UCSD-AML1 (cell line): Measurements from ENCODE around the gene KCNQ1OT1.
"Not testable (repeated sequence)": the region's sequence is repeated elsewhere in the genome, so short reads cannot be mapped to it uniquely, and the experiment has no call there.

ENCODE experiments used
- DNase-seq: peaks from one replicate; lab custom pipeline; 2025; ENCODE audit not compliant: unreplicated experiment; lab: John Stamatoyannopoulos, UW

KCNQ1OT1 gene

DNA sequence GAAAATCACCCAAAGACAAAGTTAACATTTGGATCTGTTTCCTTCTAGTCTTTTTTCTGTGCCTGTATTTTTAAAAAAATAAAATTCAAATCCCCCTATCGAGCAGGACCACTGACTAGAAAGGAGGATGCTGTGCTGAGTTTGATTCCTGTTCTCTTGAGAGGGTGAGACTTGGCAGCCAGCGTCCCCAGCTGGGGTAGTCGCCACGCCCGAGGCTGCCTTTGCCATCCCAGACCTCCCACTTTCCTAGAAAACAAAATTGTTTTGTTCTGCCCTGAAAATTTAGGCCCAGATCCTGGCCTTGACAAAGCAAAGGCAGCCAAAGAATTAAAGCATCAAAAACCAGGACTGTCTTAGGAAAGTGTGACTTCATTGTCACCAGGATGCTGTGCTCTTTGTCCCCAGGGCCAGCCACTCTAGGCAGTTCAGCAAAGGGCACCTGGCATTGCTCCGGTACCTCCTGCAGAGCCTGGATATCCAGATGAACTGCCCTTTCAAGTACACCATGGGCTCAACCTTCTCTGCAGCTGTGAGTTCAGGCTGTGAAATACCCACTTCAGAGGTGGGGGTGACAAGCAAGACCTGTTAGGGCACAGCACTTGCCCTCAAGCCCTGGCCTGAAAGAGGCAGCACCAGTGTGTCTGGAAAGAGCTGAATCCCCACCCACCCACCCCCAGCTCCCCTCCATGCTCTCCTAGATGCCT is 44.6 kb downstream of the KCNQ1OT1 start:
- DNase-seq, result no peak

DNA sequence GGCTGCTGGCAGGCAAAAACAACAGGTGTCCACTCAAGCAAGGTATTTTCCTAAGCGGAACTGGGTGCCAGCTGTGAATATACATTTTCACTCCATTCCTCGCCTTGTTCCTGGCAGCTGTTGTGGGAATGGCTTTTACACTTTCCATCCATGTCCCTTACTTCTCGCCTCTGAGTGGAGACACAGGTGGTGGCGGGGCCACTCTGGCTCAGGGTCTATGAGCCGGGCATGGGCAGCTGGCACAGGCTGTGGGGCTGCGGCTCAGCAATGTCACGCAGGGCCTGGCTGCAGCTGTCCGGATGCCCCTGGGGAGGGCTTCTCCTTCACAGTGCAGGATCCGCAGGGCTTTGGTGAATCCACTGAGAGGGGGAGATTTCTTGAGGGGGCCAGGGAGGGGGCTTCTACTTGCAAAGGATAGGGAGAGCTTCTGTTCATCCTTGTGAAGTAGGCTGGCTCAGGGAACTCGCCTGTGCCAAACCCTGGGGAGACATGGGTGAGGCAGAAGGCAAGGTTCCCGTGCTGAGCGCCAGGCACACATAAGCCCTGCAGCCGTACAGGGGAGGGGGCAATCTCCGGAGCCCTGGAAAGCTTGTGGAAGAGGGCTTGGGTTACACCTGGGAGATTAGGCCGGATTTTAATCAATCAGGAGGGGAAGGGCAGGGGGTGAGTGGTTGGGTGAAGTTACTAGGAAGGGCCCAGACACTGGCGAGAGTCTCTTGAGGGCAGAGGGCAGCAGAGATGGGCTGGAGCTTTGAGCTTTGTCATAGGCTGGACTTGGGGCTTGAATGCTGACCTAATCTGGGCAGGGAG is 45.7 kb downstream of the KCNQ1OT1 start:
- DNase-seq, result no peak

DNA sequence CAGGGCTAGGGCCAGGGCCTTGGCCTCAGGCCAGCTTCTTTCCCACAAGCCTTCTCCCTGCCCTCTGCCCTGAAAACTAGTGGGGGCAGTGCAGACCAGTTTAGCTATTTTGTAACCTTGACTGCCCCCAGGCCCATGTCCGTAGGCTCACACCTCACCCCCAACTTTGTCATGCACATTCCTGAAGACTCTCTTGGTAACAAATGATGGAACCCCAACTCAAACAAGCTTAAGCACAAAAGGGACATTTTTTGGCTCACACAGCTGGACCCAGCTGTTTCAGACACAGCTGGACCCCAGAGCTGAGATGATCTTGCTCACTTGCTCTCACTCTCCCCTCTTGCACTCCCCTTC is 46.6 kb downstream of the KCNQ1OT1 start:
- DNase-seq, result no peak

DNA sequence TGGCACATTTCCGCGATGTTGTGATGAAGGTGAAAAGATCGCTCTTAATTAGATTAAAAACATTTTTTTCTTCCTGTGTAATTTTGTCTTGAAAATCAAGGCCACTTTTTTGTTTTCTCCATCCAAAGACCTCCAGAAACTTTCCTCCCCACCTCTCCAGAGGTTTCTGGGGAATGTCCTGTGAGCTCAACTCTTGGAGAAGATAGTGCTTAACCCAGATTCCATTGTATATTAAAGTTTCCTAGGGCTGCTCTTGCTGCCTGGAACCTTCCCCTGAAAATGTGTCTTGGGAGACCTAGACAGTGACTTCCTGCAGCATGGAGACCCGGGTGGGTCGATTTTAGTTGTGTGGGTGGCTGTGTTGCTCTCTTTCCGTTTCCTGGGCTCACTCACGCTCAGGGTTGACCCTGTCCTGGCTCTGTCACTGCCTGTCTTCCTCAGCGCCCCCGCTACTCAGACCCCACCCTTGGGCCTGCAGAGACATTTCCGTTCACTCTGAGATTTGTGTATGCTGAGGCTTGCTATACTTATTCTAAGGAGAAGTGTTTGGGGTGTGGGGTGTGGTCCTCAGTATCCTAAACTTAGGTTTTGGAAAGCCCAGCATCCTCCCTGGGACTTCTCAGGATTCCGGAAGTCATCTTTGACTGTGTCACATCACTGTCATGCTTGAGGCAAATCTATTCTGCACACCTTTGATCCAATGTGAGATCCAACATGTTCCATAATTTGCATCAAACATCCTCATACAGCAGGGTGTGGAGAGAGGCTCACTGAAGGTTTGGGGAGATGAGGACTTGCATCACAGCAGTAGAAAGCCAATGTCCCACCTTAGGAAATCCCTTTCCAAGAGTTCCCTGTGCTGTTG is 47.2 kb downstream of the KCNQ1OT1 start:
- DNase-seq, result no peak

DNA sequence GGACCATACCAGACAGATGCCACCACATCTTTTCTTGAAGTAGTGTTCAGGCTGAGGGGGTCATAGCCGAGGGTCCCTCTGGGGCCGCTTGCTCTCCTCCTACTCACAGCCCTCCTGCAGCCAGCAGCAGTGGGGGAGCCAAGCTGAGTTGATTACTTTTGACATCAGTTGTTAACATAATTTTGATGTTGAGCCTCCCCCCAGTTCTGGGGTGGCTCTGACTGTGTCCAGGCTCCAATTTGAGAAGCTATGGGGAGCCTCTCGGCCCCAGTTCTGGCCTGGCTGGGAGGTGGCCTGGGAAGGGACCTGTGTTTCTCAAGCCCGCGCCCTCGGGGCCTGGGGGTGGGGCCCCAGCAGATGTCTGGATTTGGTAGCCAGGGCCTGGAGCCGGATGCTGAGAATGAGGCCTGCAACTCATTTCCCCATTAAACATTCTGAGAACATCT is 47.9 kb downstream of the KCNQ1OT1 start:
- DNase-seq, result no peak

DNA sequence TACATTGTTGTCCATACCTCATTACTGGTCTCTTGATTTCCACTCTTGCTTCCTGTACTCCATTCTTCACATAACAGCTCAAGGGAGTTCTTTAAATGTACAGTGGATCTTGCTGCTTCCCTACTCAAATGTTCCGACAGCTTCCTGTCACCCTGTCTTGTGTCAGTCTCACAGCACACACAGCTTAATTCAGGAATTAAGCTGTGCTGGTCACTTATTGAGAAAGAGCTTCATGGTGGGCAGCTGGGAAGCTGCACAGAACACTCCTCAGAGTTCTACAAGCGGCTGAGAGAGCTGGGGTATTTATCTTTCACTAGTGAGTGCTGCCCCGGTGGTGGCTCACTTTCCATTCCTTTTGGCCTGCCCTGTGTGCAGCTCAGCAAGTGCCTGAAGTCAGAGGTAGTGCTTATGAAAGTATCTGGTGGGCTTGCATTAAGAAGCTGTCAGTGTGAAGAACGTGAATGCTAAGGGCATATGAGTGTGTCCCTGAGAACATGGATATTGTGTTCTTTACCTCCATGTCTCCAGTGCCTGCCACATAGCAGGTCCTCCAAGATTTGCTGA is 48.7 kb downstream of the KCNQ1OT1 start:
- DNase-seq, result no peak

DNA sequence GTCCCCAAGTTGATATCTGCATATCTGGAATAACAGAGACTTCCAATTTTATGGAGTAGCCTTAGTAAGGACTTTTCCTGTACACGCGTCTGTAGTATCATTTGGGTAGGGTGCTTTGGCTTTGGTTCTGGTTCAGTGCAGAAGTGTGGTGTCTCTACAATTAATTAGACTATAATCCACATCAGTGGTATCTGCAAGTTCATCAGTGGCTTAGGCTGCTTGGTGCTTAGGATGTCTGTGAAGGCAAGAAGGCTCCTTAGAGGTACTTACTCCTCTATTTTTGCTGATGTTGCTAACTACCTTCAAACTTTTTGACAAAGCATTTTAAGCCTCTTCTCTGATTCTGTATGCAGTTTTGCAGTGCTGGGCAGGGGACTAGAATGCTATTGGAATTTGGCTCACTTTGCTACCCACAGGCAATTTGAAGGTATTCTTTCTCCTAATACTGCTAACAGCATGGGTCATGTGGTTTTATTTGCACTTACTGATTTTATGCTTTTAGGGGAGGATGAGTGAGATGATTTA is 49.4 kb downstream of the KCNQ1OT1 start:
- no peak for DNase-seq

DNA sequence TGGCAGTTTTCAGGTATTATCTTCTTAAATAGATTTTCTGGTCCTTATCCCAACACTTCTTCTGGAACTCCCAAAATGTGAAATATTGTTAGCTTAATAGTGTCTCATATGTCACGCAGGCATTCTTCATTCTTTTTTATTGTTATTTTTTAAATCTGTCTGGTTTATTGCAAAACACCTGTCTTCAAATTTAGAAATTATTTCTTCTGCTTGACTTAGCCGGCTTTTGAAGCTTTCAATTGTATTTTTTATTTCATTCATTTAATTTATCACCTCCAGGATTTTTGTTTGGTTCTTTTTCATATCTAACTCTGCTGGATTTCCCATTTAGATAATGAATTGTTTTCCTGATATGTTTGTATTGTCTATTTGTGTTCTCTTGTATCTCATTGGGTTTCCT is 49.9 kb downstream of the KCNQ1OT1 start:
- DNase-seq, result no peak

DNA sequence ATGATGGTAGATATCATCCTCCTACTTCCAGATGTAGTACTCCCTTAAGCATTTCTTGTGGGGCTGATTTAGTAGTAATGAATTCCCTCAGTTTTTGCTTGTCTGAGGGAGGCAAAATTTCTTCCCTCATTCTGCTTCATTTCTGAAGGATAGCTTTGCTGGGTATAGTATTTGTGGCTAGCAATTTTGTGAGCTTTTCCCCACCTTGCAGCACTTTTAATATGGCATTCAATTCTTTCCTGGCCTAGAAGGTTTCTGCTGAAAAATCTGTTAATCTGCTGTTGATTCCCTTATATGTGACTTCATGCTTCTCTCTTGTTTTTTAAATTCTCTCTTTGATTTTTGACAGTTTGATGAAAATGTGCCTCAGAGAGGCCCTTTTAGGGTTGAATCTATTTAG is 50.4 kb downstream of the KCNQ1OT1 start:
- DNase-seq, result no peak

DNA sequence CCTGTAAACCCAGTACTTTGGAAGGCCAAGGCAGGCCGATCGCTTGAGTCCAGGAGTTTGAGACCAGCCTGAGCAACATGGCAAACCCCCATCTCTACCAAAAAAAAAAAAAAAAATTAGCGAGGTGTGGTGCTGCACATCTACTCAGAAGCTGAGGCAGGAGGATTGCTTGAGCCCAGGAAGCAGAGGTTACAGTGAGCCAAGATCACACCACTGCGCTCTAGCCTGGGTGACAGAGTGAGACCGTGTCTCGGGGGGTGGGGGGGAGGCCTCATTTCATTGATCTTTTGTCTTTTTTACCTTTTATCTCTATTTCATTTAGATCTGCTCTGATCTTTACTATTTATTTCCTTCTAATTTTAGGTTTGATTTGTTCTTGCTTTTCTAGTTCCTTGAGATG is 51.8 kb downstream of the KCNQ1OT1 start:
- no peak for DNase-seq

DNA sequence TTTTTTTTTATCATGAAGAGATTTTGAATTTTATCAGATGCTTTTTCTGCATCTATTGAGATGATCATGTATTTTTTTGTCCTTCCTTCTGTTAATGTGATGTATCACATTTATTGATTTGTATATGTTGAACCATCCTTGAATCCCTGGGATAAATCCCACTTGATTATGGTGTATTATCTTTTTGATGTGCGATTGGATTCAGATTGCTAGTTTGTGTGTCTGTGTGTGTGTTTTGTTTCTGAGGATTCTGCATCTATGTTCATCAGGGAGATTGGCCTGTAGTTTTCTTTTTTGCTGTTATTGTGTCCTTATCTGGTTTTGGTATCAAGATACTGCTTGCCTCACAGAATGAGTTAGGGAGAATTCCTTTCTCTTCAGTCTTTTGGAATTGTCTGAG is 52.6 kb downstream of the KCNQ1OT1 start:
- no peak for DNase-seq

DNA sequence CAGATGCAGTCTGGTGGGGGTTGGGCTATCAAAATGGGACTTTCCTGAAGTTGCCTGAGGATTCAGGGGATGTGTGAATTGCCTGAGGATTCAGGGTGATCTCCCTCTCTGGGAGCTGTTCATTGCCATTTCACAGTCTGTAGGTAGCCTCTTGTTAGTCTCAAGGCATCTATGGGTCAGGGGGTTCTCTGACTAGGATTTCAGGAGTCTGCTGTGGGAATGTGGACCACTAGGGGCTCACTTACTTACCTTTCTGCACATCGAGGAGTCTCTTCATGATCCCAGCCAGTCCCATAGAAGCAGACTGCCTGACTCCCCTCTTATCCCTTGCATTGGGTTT is 54.0 kb downstream of the KCNQ1OT1 start:
- no peak for DNase-seq

DNA sequence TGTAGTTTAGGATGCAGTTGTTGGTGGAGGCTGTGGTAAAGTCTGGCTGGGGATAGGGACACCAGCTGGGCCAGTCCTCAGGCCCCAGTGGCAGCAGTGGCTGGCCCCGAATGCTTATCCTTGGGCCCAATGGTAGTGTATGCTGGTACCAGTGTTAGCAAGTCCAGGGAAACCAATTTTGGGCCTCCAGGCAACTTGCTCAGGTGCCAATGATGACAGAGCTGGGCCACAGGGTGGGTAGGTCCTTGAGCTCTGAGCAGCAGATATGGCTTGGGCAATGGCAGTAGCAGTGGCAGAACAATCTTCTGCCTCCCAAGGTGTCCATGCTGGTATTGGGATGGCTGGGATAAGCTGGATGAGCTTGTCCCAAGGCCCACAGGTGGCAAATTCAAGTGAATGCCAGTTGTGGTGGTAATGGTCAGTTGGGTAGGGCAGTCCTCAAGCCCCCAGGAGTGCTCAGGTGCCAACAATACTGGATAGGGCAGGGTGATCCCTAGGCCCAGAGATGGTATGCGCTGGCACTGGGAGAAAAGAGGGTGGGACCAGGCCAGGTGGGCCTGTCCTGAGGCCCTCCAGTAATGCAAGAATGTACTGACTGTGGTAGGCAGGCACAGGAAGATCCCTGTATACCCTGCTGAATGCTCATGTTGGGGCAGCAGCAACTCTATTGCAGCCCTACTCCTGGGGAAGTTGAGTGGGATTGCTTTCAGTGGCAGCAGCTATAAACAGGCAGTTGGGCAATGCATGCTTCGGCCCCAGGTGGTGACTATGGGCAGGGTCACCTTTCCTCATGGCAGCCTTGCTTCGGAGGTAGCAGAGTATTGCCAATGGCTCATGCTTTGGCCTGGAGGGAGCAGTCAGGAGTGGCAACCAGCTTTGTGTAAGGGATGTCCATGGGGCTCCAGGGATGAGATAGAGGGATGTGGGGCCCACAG is 54.7 kb downstream of the KCNQ1OT1 start:
- DNase-seq, result no peak

DNA sequence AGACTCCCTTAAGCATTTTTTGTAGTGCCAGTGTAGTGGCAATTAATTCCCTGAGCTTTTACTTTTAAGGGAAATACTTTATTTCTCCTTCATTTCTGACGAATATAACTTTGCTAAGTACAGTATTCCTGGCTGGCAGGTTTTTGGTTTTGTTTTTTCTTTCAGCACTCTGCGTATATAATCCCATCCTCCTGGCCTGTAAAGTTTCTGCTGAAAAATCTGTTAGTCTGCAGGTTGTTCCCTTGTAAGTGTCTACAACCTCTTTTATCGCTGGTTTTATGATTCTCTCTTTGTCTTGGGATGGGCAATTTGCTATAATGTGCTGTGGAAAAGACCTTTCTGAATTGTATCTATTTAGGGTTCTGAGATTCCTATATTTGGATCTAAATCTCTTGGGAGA is 56.0 kb downstream of the KCNQ1OT1 start:
- no peak for DNase-seq

DNA sequence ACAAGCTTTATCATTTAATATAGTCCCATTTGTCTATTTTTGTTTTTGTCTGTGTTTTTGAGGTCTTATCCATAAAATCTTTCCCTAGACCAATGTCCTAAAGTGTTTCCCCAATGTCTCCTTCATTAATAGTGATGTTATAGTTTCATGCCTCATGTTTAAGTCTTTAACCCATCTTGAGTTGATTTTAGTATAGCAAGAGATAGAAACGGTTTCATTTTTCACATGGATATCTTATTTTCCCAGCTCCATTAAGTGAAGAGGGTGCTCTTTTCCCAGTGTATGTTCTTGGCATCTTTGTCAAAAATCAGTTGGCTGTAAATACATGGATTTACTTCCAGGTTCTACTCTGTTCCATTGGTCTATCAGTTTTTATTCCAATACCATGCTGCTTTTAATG is 58.2 kb downstream of the KCNQ1OT1 start:
- DNase-seq, result no peak

DNA sequence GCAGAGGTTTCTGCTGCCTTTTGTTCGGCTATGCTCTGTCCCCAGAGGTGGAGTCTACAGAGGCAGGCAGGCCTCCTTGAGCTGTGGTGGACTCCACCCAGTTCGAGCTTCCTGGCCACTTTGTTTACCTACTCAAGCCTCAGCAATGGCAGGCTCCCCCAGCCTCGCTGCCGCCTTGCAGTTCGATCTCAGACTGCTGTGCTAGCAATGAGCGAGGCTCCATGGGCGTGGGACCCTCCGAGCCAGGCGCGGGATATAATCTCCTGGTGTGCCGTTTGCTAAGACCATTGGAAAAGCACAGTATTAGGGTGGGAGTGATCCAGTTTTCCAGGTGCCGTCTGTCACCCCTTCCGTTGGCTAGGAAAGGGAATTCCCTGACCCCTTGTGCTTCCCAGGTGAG is 60.0 kb downstream of the KCNQ1OT1 start:
- not testable (repeated sequence) for DNase-seq

DNA sequence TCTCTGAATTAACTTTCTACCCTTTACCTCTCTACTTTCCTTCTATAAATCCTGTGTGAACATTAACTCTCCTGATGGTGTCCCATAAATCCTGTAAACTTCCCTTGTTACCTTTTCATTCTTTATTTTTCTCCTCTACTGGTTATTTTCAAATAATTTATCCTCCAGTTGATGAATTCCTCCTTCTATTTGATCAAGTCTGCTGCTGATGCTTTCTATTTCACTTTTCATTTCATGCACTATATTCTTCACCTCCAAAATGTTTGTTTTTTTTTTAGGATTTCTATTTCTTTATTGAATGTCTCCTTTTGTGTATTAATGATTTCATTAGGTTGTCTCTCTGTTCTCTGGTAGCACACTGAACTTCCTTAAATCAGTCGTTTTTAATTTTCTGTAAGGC is 68.6 kb downstream of the KCNQ1OT1 start:
- DNase-seq, result no peak

DNA sequence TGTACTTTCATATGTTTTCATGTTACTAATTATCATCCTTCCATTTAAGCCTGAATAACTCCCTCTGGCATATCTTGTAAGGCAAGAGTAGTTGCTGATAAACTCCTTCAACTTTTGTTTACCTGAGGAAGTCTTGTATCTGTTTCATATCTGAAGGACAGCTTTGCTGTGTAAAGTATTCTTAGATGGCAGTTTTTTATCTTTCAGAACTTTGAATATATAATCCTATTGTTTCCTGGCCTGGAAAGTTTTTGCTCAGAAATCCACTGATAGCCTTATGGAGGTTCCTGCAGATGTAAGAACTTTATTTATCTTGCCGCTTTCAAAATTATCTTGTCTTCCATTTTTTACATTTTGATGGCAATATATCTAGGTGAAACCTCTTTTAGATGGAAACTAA is 69.1 kb downstream of the KCNQ1OT1 start:
- DNase-seq, result no peak

DNA sequence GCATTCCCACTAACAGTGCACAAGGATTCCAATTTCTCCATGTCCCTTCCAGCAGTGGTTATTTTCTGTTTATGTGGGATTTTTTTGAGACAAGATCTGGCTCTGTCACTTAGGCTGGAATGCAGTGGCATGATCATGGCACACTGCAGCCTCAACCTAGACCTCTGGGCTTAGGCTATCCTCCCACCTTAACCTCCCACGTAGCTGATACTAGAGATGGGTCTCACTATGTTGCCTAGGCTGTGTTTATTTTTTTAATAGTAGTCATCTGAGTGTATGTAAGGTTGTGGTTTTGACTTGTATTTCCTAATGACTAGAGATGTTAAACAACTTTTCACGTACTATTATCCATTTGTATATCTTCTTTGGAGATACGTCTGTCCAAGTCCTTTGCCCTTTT is 74.6 kb downstream of the KCNQ1OT1 start:
- no peak for DNase-seq

DNA sequence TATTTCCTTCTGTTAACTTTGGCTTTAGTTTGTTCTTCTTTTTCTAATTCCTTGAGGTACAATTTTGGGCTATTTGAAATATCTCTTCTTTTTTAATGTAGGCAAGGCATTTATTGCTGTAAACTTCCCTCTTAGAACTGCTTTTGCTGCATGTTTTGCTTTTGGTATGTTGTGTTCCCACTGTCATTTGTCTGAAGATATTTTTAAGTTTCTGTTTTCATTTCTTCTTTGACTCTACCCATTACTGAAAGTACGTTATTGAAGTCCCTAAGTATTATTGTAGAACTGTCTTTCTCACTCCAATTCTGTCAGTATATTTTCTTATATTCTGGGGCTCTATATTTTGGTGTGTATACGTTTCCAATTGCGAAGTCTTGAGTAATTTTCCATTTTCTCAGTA is 77.9 kb downstream of the KCNQ1OT1 start:
- DNase-seq, result no peak
